DOHH2 (cell line): ENCODE measurements around the gene PRRC1.

Experiments used
- H3F3A ChIP-seq: fragments of 200-600 bp; sonication (generic), shearing (Covaris generic); 2 replicates; pipeline ENCODE4 v1.6.0; 2016; ENCODE audit warnings: antibody characterized with exemption, mild to moderate bottlenecking; ENCODE audit not compliant: control insufficient read depth, insufficient read depth
- H3K27ac ChIP-seq: fragments of 200-600 bp; sonication (generic); 2 replicates; pipeline ENCODE4 v1.5.1; 2014; ENCODE audit warnings: low read depth, mild to moderate bottlenecking, low read length, moderate library complexity
- H3K27me3 ChIP-seq: fragments of 200-600 bp; sonication (generic); 2 replicates; pipeline ENCODE4 v1.6.1; 2014; ENCODE audit warnings: mild to moderate bottlenecking, low read length, mixed read lengths; ENCODE audit not compliant: control insufficient read depth
- H3K36me3 ChIP-seq: fragments of 200-600 bp; sonication (generic); 2 replicates; pipeline ENCODE4 v1.6.1; 2014; ENCODE audit warnings: mild to moderate bottlenecking, low read length, moderate library complexity, mixed read lengths; ENCODE audit not compliant: control insufficient read depth
- H3K4me1 ChIP-seq: fragments of 200-600 bp; sonication (generic); 2 replicates; pipeline ENCODE4 v1.6.1; 2014; ENCODE audit warnings: mild to moderate bottlenecking, low read length, mixed read lengths; ENCODE audit not compliant: control insufficient read depth
- H3K4me2 ChIP-seq: fragments of 200-600 bp; sonication (generic); 2 replicates; pipeline ENCODE4 v1.6.0; 2014; ENCODE audit warnings: mild to moderate bottlenecking, low read length, moderate library complexity
- H3K4me3 ChIP-seq: fragments of 200-600 bp; sonication (generic); 2 replicates; pipeline ENCODE4 v1.5.1; 2014; ENCODE audit warnings: mild to moderate bottlenecking, low read length, mixed read lengths
- H3K79me2 ChIP-seq: fragments of 200-600 bp; sonication (generic); 2 replicates; pipeline ENCODE4 v1.6.1; 2014; ENCODE audit warnings: mild to moderate bottlenecking, low read length, mixed read lengths; ENCODE audit not compliant: control insufficient read depth
- H3K9me2 ChIP-seq: fragments of 200-600 bp; sonication (generic); replicated peaks from 2 replicates; pipeline ENCODE4 v1.6.1; 2014; ENCODE audit warnings: mild to moderate bottlenecking, low read length, mixed read lengths; ENCODE audit not compliant: control insufficient read depth
- H3K9me3 ChIP-seq: fragments of 200-600 bp; sonication (generic); 2 replicates; pipeline ENCODE4 v1.6.1; 2014; ENCODE audit warnings: antibody characterized with exemption, low read length, mixed read lengths; ENCODE audit not compliant: control insufficient read depth, insufficient read depth
- H4K20me1 ChIP-seq: fragments of 200-600 bp; sonication (generic); 2 replicates; pipeline ENCODE4 v1.6.0; 2014; ENCODE audit warnings: low read depth, mild to moderate bottlenecking, antibody characterized with exemption, low read length, moderate library complexity; ENCODE audit not compliant: control insufficient read depth, insufficient read depth
- CTCF ChIP-seq: fragments of 200-600 bp; sonication (generic); IDR thresholded peaks from one replicate; pipeline ENCODE4 v1.5.1; 2014; ENCODE audit warnings: antibody characterized with exemption, mild to moderate bottlenecking, low read depth, low read length; ENCODE audit not compliant: poor library complexity, severe bottlenecking
- EZH2phosphoT487 ChIP-seq: fragments of 200-600 bp; sonication (generic); IDR thresholded peaks from 2 replicates; pipeline ENCODE4 v1.6.1; 2017; ENCODE audit warnings: borderline replicate concordance, mild to moderate bottlenecking, antibody characterized with exemption, low read length, moderate library complexity, mixed read lengths

Gene PRRC1

GRCh38 chr5:127514816-127515215 lies 2.6 kb upstream of the PRRC1 start:
- TF ChIP-seq EZH2phosphoT487 (no peak), CTCF (no peak)
- Histone ChIP-seq H3K27me3 (peaks cover 3% of the 10 kb centered on the region; the same call in 1 of the 2 replicates), H3K9me3 (peaks cover 2% of the 10 kb centered on the region; the same call in 1 of the 2 replicates), H3K4me2 (no peak overlapping the region), H3K27ac (no peak overlapping the region), H3F3A (no peaks in the 10 kb centered on the region), H3K4me1 (peaks cover 19% of the 10 kb centered on the region), H3K36me3 (peaks cover 10% of the 10 kb centered on the region), H4K20me1 (no peaks in the 10 kb centered on the region), H3K79me2 (peaks cover 23% of the 10 kb centered on the region), H3K9me2 (no peaks in the 10 kb centered on the region), H3K4me3 (no peak overlapping the region)

- Histone ChIP-seq H3F3A (no peaks in the 10 kb centered on the region), H3K36me3 (peaks cover 20% of the 10 kb centered on the region), H3K27me3 (peaks cover 3% of the 10 kb centered on the region; the same call in 1 of the 2 replicates), H3K4me2 (no peak overlapping the region), H3K4me3 (no peak overlapping the region), H4K20me1 (no peaks in the 10 kb centered on the region), H3K9me3 (peaks cover 13% of the 10 kb centered on the region), H3K9me2 (no peaks in the 10 kb centered on the region), H3K4me1 (peaks cover 19% of the 10 kb centered on the region), H3K79me2 (peaks cover 34% of the 10 kb centered on the region), H3K27ac (no peak overlapping the region)
- TF ChIP-seq EZH2phosphoT487 (no peak), CTCF (no peak)
These were observed 1.6 kb upstream of the PRRC1 start for GRCh38 chr5:127515693-127516440.

GRCh38 chr5:127517110-127517479 lies 345 bp upstream of the PRRC1 start:
- no peak overlapping the region for H3K27ac ChIP-seq
- no peaks in the 10 kb centered on the region for H3F3A ChIP-seq
- peaks cover 22% of the 10 kb centered on the region for H3K9me3 ChIP-seq
- peaks cover 31% of the 10 kb centered on the region for H3K36me3 ChIP-seq
- TF ChIP-seq CTCF = no peak
- TF ChIP-seq EZH2phosphoT487 = no peak
- H3K9me2 ChIP-seq = no peaks in the 10 kb centered on the region
- H3K4me3 ChIP-seq = peak overlapping the region; percentile 99
- H3K4me1 ChIP-seq = peaks cover 19% of the 10 kb centered on the region
- peak overlapping the region; percentile 88 for H3K4me2 ChIP-seq
- peaks cover 46% of the 10 kb centered on the region for H3K79me2 ChIP-seq
- no peaks in the 10 kb centered on the region for H4K20me1 ChIP-seq
- peaks cover 3% of the 10 kb centered on the region; the same call in 1 of the 2 replicates for H3K27me3 ChIP-seq
